ENCODE results near the gene KRTCAP2.

KRTCAP2 gene

GRCh38 chr1:155184835-155185782 is 12.0 kb upstream of the KRTCAP2 start:
- no peak for FAIRE-seq
- no peak for DNase-seq (ENCODE audit: low spot score)

DNA sequence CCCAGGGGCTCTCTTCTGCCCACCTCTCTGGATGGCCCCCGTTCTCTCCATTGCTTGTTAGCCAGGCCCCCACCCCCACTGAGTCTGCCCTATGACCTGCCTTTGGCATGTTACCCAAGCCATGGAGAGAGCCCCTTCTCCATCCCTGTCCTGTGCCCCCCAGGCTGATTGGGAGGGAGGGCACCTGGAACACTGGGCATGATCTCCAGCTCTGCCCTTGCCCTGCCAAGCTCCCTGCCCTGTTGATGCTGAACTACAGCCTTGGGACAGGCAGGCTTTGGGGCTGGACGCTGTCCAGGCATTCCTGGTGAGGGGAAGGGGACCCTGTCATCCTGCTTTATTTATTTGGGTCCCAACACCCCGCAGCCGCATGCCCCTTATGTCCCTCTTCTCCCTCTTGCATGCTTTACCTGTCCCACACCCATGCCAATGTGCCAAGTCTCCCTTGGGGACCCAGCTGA is 11.3 kb upstream of the KRTCAP2 start:
- no peak for FAIRE-seq

DNA sequence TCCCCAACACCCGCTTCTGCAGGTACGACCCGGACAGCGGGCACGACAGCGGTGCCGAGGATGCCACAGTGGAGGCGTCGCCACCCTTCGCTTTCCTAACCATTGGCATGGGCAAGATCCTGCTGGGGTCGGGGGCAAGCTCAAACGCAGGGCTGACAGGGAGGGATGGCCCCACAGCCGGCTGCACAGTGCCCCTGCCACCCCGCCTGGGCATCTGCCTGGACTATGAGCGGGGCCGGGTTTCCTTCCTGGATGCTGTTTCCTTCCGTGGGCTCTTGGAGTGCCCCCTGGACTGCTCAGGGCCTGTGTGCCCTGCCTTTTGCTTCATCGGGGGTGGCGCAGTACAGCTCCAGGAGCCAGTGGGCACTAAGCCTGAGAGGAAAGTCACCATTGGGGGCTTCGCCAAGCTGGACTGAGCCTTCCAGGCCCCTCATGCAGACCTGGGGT is 10.7 kb upstream of the KRTCAP2 start:
- FAIRE-seq = no peak
- no peak for DNase-seq (ENCODE audit: low spot score)

More for the DNA sequence above, 11.3 kb upstream of the KRTCAP2 start:
- DNase-seq (ENCODE audit: low spot score) = no peak

DNA sequence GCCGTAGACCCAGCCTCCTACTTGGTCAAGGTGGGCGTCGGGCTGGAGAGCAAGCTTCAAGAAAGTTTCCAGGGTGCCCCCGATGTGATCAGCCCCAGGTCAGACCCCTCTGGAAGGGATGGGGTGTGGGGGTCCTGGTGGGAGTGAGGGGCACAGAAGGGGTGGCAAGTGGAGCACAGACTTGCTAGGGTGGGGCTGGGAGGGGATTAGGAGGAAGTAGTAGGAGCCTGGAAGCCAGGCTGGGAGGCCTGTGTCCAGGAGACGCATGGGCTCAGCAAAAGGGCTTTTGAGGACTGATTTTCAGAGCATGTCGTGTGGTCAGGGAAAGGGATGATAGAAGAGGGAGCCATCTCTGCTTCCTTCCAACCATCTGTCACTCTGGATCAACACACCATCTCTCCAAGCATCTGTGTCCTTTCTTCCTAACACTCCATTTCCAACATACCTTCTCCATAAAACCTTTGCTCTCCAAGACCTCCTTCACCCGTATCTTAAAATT is 9.0 kb upstream of the KRTCAP2 start:
- DNase-seq (ENCODE audit: low spot score) (no peak), FAIRE-seq (no peak)

DNA sequence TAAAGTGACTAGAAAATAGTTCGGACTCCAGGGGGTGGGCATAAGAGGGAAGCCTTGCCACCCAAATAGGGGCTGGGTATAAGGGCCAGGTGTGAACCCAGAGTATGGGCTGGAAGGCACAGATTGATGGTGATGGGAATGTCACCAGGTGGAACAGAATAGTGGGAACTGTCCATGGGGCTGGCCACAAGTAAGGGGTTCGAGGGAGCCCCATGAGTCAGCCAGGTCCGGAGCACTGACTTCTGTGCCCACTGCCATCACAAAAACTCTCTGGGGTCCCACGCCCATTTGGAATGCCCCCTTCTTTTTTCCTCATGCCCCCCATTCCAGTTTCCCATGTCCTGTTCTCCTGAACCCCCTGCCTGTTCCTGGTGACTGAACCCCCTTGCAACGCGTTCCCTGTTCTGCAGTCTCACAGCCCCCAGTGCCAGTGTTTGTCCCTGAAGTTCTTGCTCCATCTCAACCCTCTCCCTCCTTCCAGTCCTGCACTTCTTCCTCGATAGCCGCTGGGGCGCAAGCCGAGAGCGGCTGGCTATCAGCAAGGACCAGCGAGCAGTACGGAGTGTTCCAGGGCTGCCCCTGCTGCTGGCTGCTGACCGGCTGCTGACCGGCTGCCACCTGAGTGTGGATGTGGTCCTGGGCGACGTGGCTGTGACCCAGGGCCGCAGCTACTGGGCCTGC is 8.4 kb upstream of the KRTCAP2 start:
- no peak for DNase-seq (ENCODE audit: low spot score)
- FAIRE-seq = no peak

DNA sequence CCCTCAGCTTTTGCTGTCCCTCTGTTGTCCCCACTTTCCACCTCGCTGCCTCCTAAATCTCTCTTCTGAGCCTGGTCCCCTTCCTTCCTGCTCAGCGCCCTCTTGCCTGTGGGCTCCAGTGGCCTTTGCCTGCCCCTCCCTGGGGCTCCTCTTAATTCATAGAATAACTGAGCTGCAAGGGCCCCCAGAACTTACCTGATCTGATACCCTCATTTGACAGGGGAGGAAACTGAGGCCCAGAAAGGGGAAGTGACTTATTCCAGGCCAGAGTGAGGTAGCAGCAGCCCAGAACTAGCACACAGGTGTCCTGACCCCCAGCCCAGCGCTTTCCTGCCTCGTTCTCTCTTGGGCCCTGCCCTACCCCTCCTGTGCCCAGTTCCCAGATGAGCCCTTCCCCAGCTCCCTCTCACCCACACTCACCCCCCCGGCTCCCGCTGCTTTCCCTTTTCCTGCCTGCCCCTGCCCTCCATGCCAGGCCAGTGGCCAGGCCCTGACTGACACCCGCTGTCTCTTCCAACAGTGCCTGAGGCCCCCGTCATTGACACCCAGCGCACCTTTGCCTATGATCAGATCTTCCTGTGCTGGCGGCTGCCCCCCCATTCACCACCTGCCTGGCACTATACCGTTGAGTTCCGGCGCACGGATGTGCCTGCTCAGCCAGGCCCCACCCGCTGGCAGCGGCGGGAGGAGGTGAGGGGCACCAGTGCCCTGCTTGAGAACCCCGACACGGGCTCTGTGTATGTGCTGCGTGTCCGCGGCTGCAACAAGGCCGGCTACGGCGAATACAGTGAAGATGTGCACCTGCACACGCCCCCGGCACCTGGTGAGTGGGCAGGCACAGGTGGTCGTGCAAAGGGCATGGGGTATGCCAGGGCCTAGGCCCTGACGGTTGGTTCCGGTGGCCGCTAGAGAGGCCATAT is 6.3 kb upstream of the KRTCAP2 start:
- FAIRE-seq = no peak
- no peak for DNase-seq (ENCODE audit: low spot score)

DNA sequence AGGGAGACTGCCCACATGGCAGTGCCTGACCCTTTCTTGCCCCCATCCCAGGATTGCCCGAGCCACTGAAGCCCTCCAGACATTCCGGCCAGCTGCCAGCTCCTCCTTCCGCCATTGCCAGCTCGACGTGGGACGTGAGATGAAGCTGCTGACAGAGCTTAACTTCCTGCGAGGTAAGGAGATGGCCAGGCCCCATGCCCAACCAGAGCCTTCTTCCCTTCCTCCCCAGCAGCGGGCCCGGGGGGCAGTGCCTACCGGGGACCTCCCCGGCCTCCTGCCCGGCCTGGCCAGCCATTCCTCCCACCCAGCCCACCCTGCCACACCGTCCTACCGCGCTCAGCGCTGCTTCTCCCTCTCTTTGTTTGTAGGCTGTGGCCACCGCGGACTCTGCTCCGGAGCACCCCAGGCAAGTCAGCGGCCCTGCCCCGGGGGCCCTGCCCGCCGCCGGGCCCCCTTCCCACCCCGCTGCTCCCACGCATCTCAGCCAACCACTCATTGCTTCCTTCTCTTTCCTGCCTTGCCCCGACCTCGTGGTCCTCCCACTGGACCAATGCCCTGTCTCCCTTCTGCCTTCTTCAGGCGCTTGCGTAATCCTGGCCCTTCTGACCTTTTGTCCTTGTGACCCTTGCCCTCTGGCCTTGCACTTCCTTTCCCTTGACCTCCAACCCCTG is 5.5 kb upstream of the KRTCAP2 start:
- FAIRE-seq (no peak), DNase-seq (ENCODE audit: low spot score) (no peak)

DNA sequence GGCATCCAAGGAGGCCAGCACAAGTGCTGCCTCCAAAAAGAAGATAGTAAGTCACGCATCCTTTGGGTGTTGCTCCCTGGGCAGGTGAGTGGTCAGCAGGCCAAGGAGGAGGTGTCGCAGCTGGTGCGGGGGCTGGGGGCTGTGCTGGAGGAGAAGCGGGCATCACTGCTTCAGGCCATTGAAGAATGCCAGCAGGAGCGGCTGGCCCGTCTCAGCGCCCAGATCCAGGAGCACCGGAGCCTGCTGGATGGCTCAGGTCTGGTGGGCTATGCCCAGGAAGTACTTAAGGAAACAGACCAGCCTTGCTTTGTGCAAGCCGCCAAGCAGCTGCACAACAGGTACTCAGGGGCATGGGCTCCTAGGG is 4.8 kb upstream of the KRTCAP2 start:
- FAIRE-seq = no peak
- no peak for DNase-seq (ENCODE audit: low spot score)

DNA sequence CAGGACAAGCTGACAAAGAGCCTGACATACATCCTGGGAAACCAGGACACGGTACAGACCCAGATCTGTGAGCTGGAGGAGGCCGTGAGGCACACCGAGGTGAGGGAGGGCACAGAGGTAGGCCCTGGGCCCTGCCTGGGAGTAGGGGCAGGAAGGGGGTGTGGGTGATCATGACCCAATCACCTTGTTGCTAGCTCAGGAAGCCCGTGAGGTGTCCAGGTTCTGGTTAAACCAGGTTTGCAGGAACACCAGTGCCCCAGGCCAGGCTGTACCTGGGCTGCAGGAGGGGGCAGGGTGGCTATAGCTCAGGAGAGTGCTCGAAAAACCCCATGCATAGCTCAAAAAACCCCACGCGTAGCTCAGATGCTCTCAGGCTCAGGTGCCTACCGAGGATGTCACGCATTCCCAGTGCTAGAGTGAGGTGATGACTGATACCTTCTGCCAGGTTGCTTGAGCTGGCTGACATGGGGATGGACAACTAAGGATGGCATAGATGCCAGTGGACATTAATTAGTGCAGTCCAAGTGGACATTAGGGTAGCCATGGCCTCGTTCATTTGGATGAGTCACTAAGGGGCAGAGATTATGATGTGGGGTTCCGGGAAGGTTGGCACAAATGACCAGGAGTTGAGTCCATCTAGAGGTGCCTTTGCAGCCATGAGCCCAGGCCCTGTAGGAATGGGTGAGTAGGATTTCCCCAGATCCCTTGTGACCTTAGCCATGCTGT is 4.3 kb upstream of the KRTCAP2 start:
- no peak for FAIRE-seq
- DNase-seq (ENCODE audit: low spot score) = no peak

- FAIRE-seq (peak; percentile 50), DNase-seq (ENCODE audit: low spot score) (peak; percentile 89)
Measured at GRCh38 chr1:155176544-155177071, 3.5 kb upstream of the KRTCAP2 start.

DNA sequence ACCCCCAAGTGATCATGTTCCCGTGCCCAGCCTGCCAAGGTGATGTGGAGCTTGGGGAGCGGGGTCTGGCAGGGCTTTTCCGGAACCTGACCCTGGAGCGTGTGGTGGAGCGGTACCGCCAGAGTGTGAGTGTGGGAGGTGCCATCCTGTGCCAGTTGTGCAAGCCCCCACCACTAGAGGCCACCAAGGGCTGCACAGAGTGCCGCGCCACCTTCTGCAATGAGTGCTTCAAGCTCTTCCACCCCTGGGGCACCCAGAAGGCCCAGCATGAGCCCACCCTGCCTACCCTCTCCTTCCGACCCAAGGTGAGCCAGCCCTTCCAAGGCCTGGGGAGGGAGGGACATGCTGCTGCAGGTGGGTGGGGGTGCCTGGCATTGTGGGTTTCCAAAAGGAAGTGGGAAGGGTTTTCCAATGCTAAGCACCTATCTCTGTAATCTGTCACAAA is 2.8 kb upstream of the KRTCAP2 start:
- no peak for FAIRE-seq
- no peak for DNase-seq (ENCODE audit: low spot score)

GRCh38 chr1:155175281-155175926 is 2.3 kb upstream of the KRTCAP2 start:
- DNase-seq (ENCODE audit: low spot score) (no peak), FAIRE-seq (no peak)

GRCh38 chr1:155174324-155175280 is 1.5 kb upstream of the KRTCAP2 start:
- DNase-seq (ENCODE audit: low spot score) = peak; percentile 61

GRCh38 chr1:155173478-155174323 is 597 bp upstream of the KRTCAP2 start, which contains the start of gene TRIM46:
TRIM46 (plus strand) TSS chr1:155173849; CDS start chr1:155173967, 118 bp downstream.
- DNase-seq (ENCODE audit: low spot score) (peak; percentile 77), FAIRE-seq (no peak)

More at GRCh38 chr1:155174324-155175280, 1.5 kb upstream of the KRTCAP2 start:
- FAIRE-seq = no peak

GRCh38 chr1:155171836-155172731 is 1.0 kb downstream of the KRTCAP2 start:
- DNase-seq (ENCODE audit: low spot score) = no peak
- FAIRE-seq = no peak

DNA sequence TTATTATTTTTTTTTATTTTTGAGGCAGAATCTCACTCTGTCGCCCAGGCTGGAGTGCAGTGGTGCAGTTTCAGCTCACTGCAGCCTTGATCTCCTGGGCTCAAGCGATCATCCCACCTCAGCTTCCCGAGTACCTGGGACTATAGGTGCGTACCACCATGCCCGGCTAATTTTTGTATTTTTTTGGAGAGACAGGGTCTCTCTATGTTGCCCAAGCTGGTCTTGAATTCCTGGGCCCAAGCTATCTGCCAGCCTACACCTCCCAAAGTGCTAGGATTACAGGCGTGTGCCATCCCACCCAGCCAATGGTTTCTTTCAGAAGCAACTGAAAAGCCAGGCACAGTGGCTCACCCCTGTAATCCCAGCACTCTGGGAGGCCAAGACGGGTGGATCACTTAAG is 2.3 kb downstream of the KRTCAP2 start:
- no peak for FAIRE-seq
- DNase-seq (ENCODE audit: low spot score) = no peak
